K562 (cell line): ENCODE measurements around the gene SMC6. TPM values are rescaled to one million over a fixed set of nuclear protein-coding genes. Genes with fewer than 3 reads are reported as not detected.

ENCODE experiments used
- MAFF ChIP-seq: IDR thresholded peaks from 2 replicates; pipeline ENCODE4 v1.6.1; 2012; ENCODE audit warnings: low read length, improper control_type of control experiment
- NR1H2 ChIP-seq: sonication (generic); formaldehyde crosslinking; IDR thresholded peaks from 2 replicates; pipeline ENCODE4 v1.4.0; 2020; ENCODE audit warnings: mild to moderate bottlenecking, missing genetic modification reagents
- NR2C1 ChIP-seq, 2 experiments: fragments of 450-650 bp; IDR thresholded peaks; 2 replicates each; pipeline ENCODE4 v1.6.1; 2017; ENCODE audit warnings: mild to moderate bottlenecking in 2 of 2, antibody characterized with exemption in 1 of 2, inconsistent platforms in 1 of 2, missing compliant biosample characterization in 1 of 2, missing genetic modification characterization in 1 of 2
- POLR2A ChIP-seq: fragments of 450-650 bp; conservative IDR thresholded peaks from 2 replicates; pipeline ENCODE4 v1.6.1; 2016
- RBM17 ChIP-seq: fragments of 200-400 bp; formaldehyde crosslinking; IDR thresholded peaks from 2 replicates; pipeline ENCODE4 v1.6.1; 2017; ENCODE audit warnings: low read depth, mild to moderate bottlenecking, low read length, borderline replicate concordance
- RNF219 ChIP-seq: fragments of 250-450 bp; sonication (Bioruptor Pico); IDR thresholded peaks from 2 replicates; pipeline ENCODE4 v1.5.0; 2022; ENCODE audit warnings: mild to moderate bottlenecking
- XRCC3 ChIP-seq: fragments of 450-650 bp; IDR thresholded peaks from 2 replicates; pipeline ENCODE4 v1.6.1; 2017; ENCODE audit warnings: mild to moderate bottlenecking, moderate library complexity
- ZNF408 ChIP-seq: fragments of 250-450 bp; sonication (Bioruptor Pico); IDR thresholded peaks from 2 replicates; pipeline ENCODE4 v1.4.0; 2020; ENCODE audit warnings: low read depth, mild to moderate bottlenecking, moderate library complexity
- ZNF609 ChIP-seq: sonication (generic); formaldehyde crosslinking; IDR thresholded peaks from 2 replicates; pipeline ENCODE4 v1.8.1; 2023; ENCODE audit warnings: missing genetic modification reagents, mild to moderate bottlenecking, borderline replicate concordance
- ZNF766 ChIP-seq: fragments of 200-800 bp; sonication (Bioruptor generic); conservative IDR thresholded peaks from 2 replicates; pipeline ENCODE4 v1.6.1; 2016; ENCODE audit warnings: missing genetic modification characterization, missing compliant biosample characterization
- ZSCAN32 ChIP-seq: fragments of 450-650 bp; formaldehyde crosslinking; IDR thresholded peaks from 2 replicates; pipeline ENCODE4 v1.4.0; 2020; ENCODE audit warnings: mild to moderate bottlenecking, moderate library complexity
- polyA plus RNA-seq, 8 experiments: library from polyadenylated mRNA; depleted of rRNA in 4 of 8; stranded (reverse) in 5 of 8; unstranded in 3 of 8; fragments of >200 nt; fragmentation: Nextera tagmentation in 2 of 8; fragmentation: Illumina TruSeq in 1 of 8; extraction: Ambion mirVana in 2 of 8; extraction: Trizol in 1 of 8; gene quantifications; 2 replicates each; pipeline versions ENCODE4 v1.2.1 to v1.2.3, GENCODE V29; 2011 to 2014; ENCODE audit warnings: inconsistent platforms in 1 of 8, missing spikeins in 1 of 8
- total RNA-seq, 7 experiments: library from RNA; depleted of rRNA in 6 of 7; stranded (reverse); fragments of >200 nt in 6 of 7; fragmentation: Illumina TruSeq in 2 of 7; extraction: Trizol in 2 of 7; gene quantifications; 2 replicates each; pipeline versions ENCODE4 v1.2.1 to v1.2.3, GENCODE V29; 2011 to 2021; ENCODE audit warnings: low replicate concordance in 1 of 7
- TF ChIP-seq, protein P1 (sequence below): fragments of 450-650 bp; formaldehyde crosslinking; IDR thresholded peaks from 2 replicates; pipeline ENCODE4 v1.4.0; 2022; ENCODE audit warnings: missing genetic modification characterization
- TF ChIP-seq, protein P2 (sequence below): fragments of 450-650 bp; IDR thresholded peaks from 2 replicates; pipeline ENCODE4 v1.6.1; 2016
- TF ChIP-seq, protein P3 (sequence below): sonication (generic); formaldehyde crosslinking; IDR thresholded peaks from 2 replicates; pipeline ENCODE4 v1.9.0; 2022; ENCODE audit warnings: mild to moderate bottlenecking, missing genetic modification reagents

SMC6 gene
- total and polyA plus RNA-seq, 9 of the 15 experiments (the other 6 are each of a cell fraction or from before 2014, with no cell fraction given): 14.2 to 75.9 (median 47.7) TPM

GRCh38 chr2:17643031-17643615 is 110.5 kb downstream of the SMC6 start (continued):
- TF ChIP-seq ZNF609 (CRISPR knock-in tag) (no peak), XRCC3 (no peak), ZSCAN32 (CRISPR knock-in tag) (no peak), NR1H2 (CRISPR knock-in tag) (no peak), ZNF766 (no peak), NR2C1 (IDR thresholded peaks at IDR 0.05) (no peak), NR2C1 (tag; IDR thresholded peaks at IDR 0.05) (0 out of 2 replicates have a peak, but pooled peaks have one; percentile 7), RNF219 (CRISPR knock-in tag) (no peak), POLR2A (no peak), ZNF408 (no peak), MAFF (peak; percentile 40; the same call in 1 of the 2 replicates), RBM17 (no peak)
- TF ChIP-seq, protein P1, sequence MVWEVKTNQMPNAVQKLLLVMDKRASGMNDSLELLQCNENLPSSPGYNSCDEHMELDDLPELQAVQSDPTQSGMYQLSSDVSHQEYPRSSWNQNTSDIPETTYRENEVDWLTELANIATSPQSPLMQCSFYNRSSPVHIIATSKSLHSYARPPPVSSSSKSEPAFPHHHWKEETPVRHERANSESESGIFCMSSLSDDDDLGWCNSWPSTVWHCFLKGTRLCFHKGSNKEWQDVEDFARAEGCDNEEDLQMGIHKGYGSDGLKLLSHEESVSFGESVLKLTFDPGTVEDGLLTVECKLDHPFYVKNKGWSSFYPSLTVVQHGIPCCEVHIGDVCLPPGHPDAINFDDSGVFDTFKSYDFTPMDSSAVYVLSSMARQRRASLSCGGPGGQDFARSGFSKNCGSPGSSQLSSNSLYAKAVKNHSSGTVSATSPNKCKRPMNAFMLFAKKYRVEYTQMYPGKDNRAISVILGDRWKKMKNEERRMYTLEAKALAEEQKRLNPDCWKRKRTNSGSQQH (CRISPR knock-in tag): no peak
- TF ChIP-seq, protein P2, sequence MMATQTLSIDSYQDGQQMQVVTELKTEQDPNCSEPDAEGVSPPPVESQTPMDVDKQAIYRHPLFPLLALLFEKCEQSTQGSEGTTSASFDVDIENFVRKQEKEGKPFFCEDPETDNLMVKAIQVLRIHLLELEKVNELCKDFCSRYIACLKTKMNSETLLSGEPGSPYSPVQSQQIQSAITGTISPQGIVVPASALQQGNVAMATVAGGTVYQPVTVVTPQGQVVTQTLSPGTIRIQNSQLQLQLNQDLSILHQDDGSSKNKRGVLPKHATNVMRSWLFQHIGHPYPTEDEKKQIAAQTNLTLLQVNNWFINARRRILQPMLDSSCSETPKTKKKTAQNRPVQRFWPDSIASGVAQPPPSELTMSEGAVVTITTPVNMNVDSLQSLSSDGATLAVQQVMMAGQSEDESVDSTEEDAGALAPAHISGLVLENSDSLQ: peak; percentile 28; the same call in 1 of the 2 replicates
- TF ChIP-seq, protein P3, sequence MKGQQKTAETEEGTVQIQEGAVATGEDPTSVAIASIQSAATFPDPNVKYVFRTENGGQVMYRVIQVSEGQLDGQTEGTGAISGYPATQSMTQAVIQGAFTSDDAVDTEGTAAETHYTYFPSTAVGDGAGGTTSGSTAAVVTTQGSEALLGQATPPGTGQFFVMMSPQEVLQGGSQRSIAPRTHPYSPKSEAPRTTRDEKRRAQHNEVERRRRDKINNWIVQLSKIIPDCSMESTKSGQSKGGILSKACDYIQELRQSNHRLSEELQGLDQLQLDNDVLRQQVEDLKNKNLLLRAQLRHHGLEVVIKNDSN: no peak
